ENCODE results near the gene TMCC1.
"Not testable (repeated sequence)": the region's sequence is repeated elsewhere in the genome, so short reads cannot be mapped to it uniquely, and the experiment has no call there.

Gene TMCC1

DNA sequence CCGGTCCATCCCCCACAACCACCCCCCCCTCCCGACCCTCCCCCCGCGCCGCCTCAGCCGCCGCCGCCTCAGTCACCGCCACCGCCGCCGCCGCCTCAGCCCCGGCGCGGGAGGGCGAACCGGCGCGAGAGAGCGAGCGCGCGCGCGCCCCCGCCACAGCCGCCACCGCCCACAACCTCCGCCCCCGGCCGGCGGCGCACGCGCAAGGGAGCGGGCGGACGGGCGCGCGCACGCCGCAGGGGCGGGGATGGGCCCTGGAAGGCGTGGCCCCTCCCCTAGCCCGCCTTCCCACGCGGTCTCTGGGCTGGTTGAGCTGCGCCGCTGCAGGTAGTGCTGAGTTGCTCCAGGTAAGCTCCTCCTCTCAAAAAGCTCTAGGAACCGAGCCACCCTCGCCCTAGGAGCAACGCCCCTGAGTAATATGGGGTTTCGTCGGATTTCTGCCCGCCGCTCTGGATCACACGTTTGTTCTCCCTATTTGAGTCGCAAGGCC is at the start of gene TMCC1:
TSS of gene TMCC1 (minus strand) at position 131 of the 490 bp plus-strand sequence.
- DNase-seq: peak; percentile 98

DNA sequence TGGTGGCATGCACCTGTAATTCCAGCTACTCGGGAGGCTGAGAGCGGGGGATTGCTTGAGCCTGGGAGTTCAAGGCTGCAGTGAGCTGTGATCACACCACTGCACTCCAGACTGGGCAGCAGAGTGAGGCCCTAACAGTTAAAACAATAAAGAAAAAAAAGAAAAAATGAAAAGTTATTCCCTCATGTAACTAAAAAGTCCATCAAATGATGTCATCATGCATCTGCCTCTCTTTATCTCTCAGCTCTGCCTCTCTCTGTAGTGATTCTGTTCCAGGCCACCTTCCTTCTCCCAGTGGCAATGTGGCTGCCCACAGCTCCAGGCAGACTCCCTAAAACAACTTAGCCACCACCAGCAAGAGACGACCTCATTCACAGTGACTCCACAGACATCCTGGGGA is 49.5 kb upstream of the TMCC1 start:
- DNase-seq: no peak

DNA sequence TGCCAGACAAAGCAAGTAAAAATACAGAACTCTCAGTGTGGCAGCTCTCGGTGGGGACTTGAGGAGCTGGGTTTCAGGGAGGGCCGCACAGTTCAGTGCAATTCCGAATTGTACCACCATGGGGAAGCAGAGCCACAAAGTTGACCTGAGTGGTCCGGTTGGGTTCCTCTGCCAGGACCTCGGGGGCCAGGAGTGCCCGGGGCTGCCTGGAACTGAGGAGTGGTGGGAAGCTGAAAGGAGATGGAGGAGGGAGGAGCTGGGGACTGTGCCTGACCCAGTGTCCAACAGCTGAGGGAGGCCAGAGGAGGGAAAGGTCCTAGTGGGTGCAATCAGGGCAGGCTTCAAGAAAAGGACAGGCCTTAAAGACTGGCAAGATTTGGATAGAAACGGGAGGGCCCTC is 48.8 kb upstream of the TMCC1 start:
- DNase-seq: peak; percentile 40

- no peak for DNase-seq
These were observed 46.6 kb upstream of the TMCC1 start for GRCh38 chr3:129940086-129940485.

GRCh38 chr3:129938140-129938930 is 44.8 kb upstream of the TMCC1 start:
- DNase-seq: no peak

- DNase-seq: no peak
These were observed 44.2 kb upstream of the TMCC1 start for GRCh38 chr3:129937717-129938116.

DNA sequence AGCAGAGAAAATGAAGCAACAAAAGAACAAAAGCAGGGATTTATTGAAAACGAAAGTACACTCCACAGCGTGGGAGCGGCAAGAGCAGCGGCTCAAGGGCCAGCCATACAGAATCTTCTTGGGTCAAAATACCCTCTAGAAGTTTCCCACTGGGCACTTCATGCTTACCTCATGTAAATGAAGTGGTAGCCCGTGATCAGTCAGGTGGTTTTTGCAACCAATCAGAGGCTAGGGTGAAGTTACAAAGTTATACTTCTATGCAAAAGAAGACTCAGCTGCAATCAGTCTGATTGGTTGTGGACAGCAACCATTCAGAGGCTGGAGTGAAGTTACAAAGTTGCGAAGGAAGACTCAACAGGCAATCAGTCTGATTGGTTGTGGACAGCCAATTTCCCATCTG is 43.2 kb upstream of the TMCC1 start:
- no peak for DNase-seq

DNA sequence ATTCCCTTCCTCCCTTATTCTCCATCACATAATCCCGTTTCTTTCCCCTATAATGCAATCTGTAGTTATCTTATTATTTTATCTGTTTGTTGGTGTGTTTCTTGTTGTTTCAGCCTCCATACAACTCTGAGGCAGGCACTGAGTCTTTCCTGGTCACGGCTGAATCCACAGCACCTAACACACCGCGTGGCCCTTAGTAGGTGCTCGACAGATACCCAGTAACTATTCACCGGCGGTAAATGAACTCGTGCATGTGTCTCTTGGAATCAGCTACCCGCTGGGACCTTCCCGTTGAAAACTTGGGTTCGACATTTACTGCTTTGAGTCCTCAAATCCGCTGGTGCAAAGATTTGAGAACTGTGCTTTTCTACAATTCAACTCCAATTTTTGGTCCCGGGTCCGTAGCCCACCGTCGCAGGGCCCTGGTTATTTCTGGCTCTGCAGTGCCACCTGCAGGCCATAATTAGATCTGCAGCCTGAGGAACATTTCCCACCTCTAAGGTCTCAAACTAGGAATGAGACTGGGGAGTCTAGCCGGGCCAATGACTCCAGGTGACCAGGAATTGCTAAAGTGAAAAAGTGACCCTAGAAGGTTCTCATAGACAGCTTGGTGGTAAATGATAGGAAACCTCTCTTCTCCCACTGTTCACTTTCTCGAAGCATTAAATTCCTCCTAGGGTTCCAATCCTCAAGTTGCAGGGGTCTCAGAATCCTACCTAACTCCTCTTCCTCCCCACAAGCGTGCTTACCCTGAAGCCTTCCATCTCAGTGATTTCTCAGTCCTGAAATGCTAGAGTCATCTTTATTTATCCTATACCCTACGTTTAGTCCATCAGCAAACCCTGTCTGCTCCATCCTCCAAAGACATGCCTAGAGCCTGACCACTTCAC is 41.0 kb upstream of the TMCC1 start:
- peak; percentile 37 for DNase-seq

DNA sequence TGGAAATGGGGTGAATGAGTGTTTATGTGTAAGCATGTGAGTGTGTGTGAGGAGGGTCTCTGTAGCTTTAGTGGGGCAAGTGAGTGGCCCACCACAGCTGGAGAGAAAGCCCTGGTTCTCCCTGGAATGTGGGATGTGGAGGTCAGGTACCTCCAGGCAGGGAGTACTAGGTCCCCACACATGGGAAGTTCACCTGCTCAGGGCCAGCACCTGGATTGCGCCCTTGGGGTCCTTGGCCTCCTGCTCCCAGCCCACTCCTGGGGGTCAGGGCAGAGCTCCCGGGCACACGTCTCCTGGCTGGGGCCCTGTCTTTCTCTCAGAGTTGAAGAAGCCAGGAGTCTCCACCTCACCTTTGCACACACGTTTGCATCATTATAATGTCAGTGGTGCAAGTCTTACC is 40.0 kb upstream of the TMCC1 start:
- DNase-seq: no peak

DNA sequence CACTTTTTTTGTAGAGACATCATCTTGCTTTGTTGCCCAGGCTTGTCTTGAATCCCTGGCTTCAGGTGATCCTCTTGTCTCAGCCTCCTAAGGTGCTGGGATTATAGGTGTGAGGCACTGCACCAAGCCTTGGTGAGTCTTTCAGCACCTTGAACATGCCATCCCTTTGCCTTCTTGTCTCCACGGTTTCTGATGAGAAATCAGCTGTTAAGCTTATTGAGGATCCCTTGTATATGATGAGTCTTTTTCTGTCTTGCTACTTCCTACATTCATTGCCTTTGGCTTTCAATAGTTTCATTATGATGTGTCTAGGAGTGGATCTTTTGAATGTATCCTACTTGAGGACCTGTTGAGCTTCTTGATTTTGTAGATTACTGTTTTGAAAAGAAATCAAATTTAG is 35.9 kb upstream of the TMCC1 start:
- no peak for DNase-seq

GRCh38 chr3:129927072-129927471 is 33.6 kb upstream of the TMCC1 start:
- DNase-seq: no peak

GRCh38 chr3:129919806-129920205 is 26.3 kb upstream of the TMCC1 start:
- DNase-seq: no peak

DNA sequence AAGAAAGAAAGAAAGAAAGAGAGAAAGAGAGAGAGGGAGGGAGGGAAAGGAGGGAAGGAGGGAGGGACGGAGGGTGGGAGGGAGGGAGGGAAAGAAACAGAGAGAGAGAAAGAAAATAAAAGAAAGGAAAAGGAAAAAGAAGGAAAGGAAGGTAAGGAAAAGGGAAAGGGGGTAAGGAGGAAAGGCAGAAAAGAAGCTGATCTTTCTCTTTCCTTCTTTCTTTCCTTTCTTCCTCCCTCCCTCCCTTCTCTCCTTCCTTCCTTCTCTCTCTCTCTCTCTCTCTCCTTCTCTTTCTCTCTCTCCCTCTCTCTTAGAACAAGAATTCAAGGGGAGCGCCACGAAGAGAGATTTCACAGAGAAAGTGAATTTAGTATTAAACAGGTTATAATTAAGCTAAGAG is 25.8 kb upstream of the TMCC1 start:
- DNase-seq: no peak

DNA sequence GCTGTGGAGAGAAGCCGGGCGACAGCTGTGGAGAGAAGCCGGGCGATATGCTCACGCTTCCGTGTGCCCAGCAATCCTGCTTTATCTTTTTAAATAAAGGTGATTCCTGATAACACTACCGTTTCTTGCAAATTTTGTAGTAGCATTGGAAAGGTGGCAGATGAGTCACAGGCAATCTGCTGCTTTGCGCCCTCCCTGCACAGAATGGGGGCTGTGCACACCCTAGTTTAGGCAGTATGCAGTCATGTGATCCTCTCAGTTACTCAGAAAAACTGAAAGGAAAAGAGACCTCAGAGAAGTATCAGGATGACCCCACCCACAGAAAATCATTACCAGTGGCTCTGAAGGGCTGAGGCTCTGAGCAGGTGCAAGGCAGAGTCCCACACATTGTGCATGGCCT is 24.9 kb upstream of the TMCC1 start:
- DNase-seq: no peak

DNA sequence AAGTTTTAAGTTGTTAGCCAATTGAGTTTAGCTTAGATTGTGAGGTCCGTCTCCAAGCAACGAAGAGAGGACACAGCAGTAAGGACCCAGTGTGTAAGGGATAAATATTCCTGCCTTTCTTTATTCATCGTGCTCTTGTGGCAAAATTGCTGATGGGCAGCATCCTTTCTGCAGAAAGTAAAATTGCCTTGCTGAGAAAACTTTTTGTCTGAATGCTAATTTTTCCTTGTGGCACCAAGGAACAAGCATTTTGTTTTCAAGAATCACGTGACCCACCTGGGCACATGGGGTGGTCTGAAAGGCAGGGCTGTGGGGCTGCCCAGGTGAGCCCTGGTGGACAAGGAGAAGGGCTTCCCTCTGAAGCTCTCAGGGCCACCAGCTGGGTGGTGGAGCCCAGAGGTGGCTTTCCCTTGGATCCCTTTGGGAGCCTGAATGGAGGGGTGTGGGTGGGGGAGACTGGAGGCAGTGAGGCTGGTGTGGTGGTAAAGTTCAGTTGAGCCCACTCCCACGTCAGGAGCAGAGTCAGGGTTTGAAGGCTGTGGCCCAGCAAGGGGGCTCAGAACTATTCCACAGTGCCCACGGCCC is 24.0 kb upstream of the TMCC1 start:
- DNase-seq: no peak

GRCh38 chr3:129913618-129914017 is 20.1 kb upstream of the TMCC1 start:
- no peak for DNase-seq

- no peak for DNase-seq
These were observed 17.9 kb upstream of the TMCC1 start for GRCh38 chr3:129911261-129911861.

DNA sequence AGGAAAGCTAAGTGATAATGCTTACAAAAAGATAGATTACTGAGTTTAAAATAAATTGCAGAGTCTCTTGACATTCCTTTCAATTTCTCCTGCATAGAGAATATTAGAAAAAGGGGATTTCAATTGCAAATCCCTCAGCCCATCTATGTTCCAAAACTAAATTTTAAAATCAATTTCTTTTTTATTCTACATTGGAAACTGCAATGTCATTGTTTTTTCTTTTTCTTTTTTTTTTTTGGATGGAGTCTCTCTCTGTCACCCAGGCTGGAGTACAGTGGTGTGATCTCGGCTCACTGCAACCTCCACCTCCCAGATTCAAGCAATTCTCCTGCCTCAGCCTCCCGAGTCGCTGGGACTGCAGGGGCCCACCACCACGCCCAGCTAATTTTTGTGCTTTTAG is 15.7 kb upstream of the TMCC1 start:
- DNase-seq: not testable (repeated sequence)

- no peak for DNase-seq
These were observed 14.9 kb upstream of the TMCC1 start for GRCh38 chr3:129908417-129908816.

- DNase-seq: not testable (repeated sequence)
These were observed 7.8 kb upstream of the TMCC1 start for GRCh38 chr3:129901272-129901671.

- DNase-seq: no peak
These were observed 3.5 kb upstream of the TMCC1 start for GRCh38 chr3:129897026-129897425.

DNA sequence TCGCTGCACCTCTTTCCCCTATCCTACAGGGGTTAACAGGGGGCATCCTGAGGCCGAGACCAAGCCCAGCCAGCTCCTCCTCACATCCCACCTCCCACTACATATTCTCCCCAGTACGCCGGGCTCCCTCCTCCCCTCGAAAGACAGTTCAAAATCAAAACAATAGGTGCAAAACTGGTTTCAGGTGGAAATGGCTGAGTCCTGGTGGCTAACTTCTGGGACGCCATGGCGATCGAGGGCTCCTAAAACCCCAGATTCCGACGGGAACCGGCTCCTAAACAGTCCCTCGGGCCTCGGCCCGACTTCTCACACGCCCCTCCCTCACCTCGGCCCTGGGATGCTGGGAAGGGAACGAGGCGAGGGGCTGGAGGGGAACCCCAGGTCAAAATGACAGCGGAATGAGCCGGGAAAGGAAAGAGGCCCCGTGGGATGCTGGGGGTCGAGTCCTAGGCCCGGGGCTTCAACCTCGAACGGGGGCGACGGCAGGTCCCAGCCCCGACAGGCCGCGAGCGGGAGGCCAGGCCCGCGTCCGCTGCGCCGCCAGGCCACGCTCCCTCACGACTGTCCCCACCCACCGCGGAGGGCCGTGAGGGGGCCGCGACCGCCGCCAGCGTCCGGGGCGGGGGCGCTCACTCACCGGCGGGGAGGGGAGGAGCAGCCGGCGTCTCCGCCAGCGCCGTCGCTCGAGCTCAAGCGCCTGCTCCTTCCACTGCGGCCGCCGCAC is 492 bp downstream of the TMCC1 start:
- DNase-seq: peak; percentile 72

GRCh38 chr3:129892486-129892856 is 1.0 kb downstream of the TMCC1 start:
- no peak for DNase-seq
